Uterus (tissue), 2 donors: ENCODE results near the gene ZSCAN22.

ENCODE experiments used
- CTCF ChIP-seq, 4 experiments: fragments of 200-600 bp in 2 of 4; fragments of 450-650 bp in 2 of 4; sonication (generic) in 2 of 4; IDR thresholded peaks; one replicate each; pipeline ENCODE4 v1.5.1; 2016 to 2019; ENCODE audit warnings: antibody characterized with exemption in 4 of 4, mild to moderate bottlenecking in 2 of 4, moderate library complexity in 1 of 4
- POLR2A ChIP-seq, 2 donors: fragments of 450-650 bp; IDR thresholded peaks; one replicate each; pipeline ENCODE4 v1.6.1; 2016; ENCODE audit warnings: antibody characterized with exemption in 2 of 2, mild to moderate bottlenecking in 1 of 2, moderate library complexity in 1 of 2

- TF ChIP-seq POLR2A (IDR thresholded peaks at IDR 0.05) = no peak
- TF ChIP-seq CTCF (IDR thresholded peaks at IDR 0.05) = no peak
Measured at GRCh38 chr19:58352760-58353671, 26.2 kb downstream of the ZSCAN22 start, which contains the start of gene A1BG.
